NCI-H2029 (cell line): ENCODE results near the gene PIGR.

ENCODE experiments used
- DNase-seq: peaks from one replicate; lab custom pipeline; 2025; lab: John Stamatoyannopoulos, UW

The PIGR gene, protein sequence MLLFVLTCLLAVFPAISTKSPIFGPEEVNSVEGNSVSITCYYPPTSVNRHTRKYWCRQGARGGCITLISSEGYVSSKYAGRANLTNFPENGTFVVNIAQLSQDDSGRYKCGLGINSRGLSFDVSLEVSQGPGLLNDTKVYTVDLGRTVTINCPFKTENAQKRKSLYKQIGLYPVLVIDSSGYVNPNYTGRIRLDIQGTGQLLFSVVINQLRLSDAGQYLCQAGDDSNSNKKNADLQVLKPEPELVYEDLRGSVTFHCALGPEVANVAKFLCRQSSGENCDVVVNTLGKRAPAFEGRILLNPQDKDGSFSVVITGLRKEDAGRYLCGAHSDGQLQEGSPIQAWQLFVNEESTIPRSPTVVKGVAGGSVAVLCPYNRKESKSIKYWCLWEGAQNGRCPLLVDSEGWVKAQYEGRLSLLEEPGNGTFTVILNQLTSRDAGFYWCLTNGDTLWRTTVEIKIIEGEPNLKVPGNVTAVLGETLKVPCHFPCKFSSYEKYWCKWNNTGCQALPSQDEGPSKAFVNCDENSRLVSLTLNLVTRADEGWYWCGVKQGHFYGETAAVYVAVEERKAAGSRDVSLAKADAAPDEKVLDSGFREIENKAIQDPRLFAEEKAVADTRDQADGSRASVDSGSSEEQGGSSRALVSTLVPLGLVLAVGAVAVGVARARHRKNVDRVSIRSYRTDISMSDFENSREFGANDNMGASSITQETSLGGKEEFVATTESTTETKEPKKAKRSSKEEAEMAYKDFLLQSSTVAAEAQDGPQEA

DNA sequence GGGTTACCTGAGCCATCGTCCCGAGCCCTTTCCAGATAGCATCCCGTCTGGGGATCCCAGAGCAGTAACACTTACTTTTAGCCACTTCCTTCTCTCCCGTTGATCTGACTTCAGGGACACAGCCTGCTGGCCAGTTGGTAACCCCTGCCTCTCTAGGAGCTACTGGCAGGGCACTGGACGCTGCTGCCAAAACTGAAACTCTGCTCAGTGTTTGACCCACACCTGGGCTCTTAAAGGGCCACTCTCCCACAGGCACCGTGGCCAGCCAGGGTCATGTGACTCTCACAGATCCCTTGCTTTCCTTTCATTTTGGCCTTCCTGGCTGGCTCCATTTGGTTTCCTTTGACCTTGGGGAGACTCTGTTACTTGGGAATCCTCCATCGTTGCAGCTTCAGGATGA is at the start of gene PIGR:
Gene PIGR (minus strand): TSS at position 206 of the 400 bp plus-strand sequence. CDS start 5,935 bp downstream, outside the sequence.
- no peak for DNase-seq

DNA sequence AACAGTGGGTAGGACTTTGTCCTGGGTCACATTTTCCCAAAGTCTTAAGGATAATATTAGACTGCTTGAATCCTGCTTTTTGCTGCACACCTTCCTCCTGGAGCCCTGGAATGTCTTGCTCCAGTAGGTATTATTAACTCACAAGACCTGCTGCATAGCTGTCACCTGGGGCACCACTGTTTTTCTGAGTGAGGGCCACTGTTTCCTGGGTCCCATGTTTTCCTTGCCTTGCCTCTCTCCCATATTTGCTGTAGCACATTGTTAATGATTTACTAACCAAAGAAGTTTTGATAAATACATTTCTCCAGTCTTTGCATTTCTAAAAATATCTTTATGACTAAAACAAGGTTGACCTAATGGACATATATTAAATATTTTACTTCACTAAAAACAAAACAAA is 46.5 kb upstream of the PIGR start:
- no peak for DNase-seq

DNA sequence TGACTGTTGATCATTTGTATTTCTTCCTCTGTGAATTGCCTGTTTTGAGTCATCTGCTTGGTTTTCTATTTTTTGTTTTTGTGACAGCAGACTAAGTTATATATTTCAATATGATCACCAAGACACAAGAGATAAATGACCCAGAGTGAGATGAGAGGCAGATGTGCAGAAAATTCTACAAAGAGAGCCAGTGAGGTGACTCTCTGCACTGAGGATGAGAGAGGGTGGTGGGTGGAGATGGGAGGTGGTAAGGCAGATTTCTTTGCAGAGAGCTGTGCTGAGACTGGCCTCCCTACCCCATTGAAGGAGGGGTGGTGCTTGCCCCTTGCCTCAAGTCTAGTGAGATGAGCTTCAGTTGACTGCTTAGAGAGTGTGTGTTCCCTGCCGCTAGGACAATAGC is 41.6 kb upstream of the PIGR start:
- DNase-seq, result no peak

GRCh38 chr1:206986885-206987284 is 40.6 kb upstream of the PIGR start:
- DNase-seq, result no peak

DNA sequence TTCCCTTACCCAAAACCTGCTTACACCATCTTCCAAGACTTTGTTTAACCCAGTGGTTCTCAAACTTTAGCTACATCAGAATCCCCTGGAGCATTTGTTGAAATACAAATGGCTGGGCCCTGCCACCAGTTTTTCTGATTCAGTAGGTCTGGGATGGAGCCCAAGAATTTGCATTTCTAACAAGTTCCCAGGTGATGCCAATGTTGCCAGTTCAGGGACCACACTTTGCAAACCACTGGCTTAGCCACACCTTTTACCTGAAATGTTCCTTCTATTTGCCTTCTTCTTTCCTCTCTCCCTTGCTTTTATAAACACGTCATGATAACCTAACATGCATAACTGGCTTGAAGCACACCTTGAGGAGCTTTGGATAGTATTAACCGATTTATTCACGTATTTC is 40.1 kb upstream of the PIGR start:
- DNase-seq, result no peak

- DNase-seq, result no peak
Measured at GRCh38 chr1:206985162-206985749, 39.0 kb upstream of the PIGR start.

- peak; percentile 20 for DNase-seq
Measured at GRCh38 chr1:206982216-206982615, 36.0 kb upstream of the PIGR start.

DNA sequence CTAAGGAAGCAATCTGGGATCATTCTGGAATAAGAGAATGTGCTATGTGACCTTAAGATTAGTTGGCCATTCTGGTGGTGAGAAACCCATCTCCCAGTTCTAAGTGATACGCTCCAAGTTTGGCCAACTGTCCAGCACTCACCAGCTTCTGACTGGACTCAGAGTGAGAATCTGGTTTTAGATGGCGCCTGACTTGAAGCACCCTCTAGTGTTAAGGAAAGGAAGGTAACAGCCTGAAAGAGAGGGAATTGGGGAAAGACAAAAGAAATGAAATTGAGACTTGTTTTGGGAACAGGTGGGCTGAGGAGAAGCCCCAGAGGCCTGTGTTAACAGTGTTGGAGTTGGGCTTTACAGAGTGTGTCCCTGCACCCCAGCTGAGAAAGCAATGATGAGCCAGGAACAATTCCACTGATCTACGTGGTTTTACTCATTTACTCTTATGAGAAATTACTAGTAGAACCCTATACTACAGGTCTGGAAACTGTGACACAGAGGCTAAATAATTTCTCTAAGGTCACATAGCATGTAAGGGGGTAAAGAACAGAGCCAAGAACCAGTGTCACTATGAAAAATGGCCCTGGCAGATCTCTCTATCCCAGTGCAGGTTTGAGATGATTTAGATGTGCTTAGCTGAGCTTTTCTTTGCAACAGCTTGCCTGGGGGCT is 33.2 kb upstream of the PIGR start:
- no peak for DNase-seq

DNA sequence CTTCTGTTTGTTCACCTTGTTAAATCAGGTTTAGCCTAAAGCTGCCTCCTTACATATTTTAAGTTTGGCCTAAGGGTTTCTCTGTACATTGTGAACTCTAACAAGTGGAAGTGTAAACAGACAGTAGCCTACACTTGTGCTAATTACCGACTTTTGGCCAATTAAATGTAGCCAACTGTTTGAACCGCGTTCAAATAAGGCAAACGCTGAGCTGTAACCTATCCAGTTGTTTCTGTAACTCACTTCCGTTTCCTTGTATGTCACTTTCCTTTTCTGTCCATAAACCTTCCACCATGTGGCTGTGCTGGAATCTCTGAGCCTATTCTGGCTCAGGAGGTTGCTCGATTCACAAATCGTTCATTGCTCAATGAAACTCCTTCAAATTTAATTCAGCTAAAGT is 32.0 kb upstream of the PIGR start:
- DNase-seq, result no peak

- no peak for DNase-seq
Measured at GRCh38 chr1:206975306-206975705, 29.0 kb upstream of the PIGR start.

GRCh38 chr1:206974140-206974539 is 27.9 kb upstream of the PIGR start:
- no peak for DNase-seq

DNA sequence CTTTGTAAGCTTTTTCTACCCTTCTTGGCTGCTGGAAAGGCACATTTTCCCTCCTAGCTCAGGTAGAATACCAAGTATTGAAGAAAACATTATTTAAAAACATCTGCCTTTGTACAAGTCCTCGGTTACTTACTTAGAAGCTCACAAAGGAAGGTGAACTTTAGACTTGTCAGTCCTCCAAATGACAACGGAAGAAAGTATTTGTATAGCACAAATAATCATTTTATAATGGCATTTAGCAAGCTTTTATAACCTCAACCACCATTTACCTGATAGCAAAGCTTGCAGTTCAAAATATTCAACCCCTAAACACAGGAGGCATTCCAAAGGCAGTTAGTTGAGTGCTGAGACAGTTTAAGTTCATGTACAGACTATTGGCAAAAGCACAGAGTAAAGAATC is 26.5 kb upstream of the PIGR start:
- no peak for DNase-seq

DNA sequence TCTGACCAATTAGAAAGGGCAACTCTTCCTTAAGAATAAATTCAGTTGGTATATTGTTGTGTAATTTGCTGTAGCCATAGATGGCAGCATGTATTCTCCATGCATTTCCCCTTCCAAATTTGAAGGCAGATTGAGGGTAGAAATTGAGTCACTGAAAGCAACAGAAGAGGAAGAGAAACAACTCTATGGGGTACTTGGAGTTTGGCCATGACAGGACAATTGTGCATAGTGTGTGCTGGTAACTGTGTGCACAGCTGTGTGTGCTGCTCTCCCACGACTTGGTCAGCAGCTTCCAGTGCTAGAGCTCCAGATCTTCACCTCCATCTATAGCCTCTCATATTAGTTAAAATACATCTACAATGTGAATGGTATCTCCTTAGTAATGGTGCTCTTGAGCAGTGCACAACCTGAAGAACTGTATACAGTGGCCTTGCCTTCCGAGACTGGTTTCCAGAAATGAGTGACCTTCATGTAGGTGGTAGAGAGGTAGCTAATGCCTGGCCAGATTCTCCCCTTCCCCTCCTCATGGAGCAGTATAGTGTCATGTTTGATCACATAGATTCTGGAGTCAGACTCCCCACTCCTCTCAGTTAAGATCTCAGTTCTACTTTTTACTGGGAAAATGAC is 24.9 kb upstream of the PIGR start:
- no peak for DNase-seq

GRCh38 chr1:206970446-206970845 is 24.2 kb upstream of the PIGR start, which contains the start of gene FCAMR:
Gene FCAMR (minus strand): TSS chr1:206970460. CDS start chr1:206970125, 335 bp downstream.
- no peak for DNase-seq

GRCh38 chr1:206969090-206969489 is 22.8 kb upstream of the PIGR start:
- no peak for DNase-seq

DNA sequence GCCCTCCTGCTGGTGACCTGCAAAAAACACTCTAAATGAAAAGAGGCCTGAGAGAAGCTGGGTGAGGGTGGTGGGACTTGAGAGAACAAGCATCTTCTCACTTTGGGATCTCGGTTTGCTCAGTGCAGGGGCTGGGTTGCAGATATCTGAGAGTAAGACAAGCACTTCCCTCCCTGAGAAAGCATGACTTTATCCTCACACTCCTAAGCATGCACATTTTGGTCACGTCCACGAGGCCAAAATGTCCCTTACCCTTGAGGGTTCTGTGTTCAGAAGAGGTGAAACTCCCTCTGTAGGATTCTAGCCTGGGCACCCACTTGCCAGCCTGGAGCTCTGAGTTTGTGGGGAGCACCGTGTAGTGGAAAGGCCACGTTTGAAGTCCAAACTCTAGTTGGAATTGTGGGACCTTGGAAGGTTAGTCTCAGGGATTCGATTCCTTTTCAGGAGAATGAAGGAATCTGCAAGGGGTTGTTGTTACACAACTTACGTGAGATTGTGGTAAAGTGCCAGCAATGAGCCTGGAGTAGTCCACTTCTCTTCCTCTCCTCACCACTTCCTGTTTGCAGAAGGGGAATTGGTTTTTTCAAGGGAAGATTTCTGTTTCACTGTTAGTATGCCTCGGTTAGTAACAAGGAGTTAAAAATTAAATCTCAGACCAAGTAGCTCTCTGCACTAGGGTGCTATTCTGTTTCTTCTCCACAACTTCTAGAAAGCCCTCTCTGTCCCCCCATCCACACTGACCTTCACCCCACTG is 21.0 kb upstream of the PIGR start:
- DNase-seq, result peak; percentile 13

DNA sequence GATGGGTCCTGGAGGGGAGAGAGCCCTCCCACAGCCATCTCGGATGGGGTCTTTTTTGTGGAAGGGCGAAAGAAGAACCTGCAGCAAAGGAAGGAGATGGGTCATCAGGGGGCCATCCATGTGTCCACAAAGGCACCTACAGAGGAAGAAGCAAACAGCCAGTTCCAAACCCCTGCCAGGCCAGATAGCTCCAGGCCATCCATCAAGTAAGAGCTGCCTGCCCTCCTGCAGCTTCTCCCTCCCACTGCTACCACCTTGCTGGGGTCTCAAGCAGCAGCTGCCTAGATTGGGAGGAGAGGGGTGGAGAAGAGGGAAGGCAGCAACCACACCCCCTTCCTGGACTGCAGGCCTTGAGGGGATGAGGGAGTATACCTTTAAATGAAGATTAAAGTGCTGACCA is 19.5 kb upstream of the PIGR start:
- no peak for DNase-seq

GRCh38 chr1:206963740-206964139 is 17.5 kb upstream of the PIGR start:
- no peak for DNase-seq

DNA sequence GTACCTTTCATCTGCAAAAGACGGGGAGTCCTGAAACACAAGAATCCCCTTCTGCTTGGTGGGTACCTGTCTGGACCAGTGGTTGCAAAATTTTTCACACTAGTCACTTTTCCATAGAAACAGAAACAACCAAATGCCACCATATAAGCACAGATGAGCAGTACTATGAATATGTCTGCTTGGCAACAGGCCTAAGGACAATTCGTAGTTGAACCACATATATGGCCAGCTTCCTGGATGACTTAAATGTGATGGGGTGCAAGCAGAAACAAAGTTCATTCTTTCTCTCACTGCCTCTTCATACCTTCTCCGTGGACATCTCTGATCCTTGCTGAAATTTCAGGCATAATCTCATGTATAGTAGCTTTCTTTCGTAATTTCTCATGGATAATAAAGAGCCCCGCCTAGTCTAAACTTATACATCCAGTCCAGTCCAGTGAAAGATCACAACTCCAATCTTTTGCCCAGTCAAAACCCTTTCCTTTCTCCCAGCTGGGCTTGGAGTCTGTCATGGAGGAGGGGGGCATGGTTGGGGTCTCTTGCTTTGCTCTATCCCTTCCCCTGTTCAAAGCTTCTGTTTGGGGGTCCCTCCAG is 16.9 kb upstream of the PIGR start:
- DNase-seq, result no peak

DNA sequence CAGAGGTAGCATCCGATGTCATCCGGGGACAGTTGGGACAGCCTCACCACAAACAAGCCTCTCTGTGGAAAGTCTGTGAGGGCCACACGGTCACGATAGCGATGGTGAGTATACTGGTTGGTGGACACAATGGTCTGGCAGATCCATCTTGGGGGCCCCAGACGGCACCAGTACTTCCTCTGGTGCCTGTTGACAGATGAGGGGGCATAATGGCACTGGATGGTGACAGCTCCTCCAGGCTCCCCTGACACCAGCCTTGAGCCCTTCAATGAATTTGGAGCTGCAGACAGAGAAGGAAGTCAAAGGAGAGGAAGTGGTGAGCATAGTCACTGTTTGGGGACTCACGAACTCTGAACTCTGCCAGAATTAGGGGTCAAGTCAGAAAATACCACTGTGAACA is 16.0 kb upstream of the PIGR start:
- no peak for DNase-seq

- no peak for DNase-seq
Measured at GRCh38 chr1:206961668-206962067, 15.4 kb upstream of the PIGR start.
